Measurements from ENCODE around the gene ALG5.

The ALG5 gene

GRCh38 chr13:37029617-37030016 lies 30.5 kb upstream of the ALG5 start:
- no peak overlapping the region for H3K4me3 ChIP-seq (ENCODE audit: low read length)
- TF ChIP-seq, protein P1, sequence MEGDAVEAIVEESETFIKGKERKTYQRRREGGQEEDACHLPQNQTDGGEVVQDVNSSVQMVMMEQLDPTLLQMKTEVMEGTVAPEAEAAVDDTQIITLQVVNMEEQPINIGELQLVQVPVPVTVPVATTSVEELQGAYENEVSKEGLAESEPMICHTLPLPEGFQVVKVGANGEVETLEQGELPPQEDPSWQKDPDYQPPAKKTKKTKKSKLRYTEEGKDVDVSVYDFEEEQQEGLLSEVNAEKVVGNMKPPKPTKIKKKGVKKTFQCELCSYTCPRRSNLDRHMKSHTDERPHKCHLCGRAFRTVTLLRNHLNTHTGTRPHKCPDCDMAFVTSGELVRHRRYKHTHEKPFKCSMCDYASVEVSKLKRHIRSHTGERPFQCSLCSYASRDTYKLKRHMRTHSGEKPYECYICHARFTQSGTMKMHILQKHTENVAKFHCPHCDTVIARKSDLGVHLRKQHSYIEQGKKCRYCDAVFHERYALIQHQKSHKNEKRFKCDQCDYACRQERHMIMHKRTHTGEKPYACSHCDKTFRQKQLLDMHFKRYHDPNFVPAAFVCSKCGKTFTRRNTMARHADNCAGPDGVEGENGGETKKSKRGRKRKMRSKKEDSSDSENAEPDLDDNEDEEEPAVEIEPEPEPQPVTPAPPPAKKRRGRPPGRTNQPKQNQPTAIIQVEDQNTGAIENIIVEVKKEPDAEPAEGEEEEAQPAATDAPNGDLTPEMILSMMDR (conservative IDR thresholded peaks at IDR 0.05; ENCODE audit: low read depth, low read length): no peak
- DNase-seq (ENCODE audit: low read depth): no peak

- H3K4me3 ChIP-seq (ENCODE audit: low read length): no peak overlapping the region
These were observed 28.5 kb upstream of the ALG5 start for GRCh38 chr13:37027639-37028038.

DNA sequence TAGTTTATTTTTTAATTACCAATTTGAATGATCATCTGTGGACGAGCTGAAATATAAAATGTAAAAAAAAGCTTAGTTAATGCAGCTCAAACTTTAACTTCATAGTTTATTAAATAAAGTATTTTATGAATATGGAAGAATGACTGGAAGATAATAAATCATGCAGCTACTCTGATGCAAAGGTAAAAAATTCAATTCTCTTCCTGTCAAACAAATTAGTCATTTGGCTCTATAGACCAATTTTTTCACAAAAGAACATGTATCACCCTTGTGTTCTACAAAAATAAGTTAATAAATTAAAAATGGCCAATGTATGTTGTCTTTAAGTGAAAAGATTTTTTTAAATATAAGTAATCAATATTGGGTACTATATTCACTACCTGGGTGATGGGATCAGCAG lies 27.6 kb upstream of the ALG5 start:
- TF ChIP-seq, protein P1 (conservative IDR thresholded peaks at IDR 0.05; ENCODE audit: low read depth, low read length): no peak

More at GRCh38 chr13:37027639-37028038, 28.5 kb upstream of the ALG5 start:
- TF ChIP-seq, protein P1 (conservative IDR thresholded peaks at IDR 0.05; ENCODE audit: low read depth, low read length): no peak
- DNase-seq (ENCODE audit: low read depth): no peak

DNA sequence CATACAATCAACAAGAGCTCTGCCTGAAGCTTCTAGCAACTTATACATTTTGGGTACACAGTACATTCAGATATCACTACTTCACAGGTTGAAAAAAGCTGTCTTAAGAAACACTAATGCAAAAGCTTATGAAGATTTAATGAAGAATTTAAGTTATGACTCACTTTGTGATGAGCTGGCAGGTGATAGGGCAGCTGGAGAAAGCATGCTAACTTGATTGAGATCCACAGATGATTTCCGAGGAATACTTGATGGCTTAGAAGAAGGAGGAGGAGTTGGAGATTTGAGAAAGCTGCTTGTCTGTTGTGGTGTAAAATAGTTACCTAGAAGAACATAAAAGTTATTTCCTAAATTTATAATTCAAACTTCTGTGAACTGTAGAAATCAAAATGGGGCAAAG lies 24.7 kb upstream of the ALG5 start:
- DNase-seq (ENCODE audit: low read depth): no peak
- no peak overlapping the region for H3K4me3 ChIP-seq (ENCODE audit: low read length)
- TF ChIP-seq, protein P1 (conservative IDR thresholded peaks at IDR 0.05; ENCODE audit: low read depth, low read length): no peak

More for the DNA sequence above, 27.6 kb upstream of the ALG5 start:
- DNase-seq (ENCODE audit: low read depth): no peak
- no peak overlapping the region for H3K4me3 ChIP-seq (ENCODE audit: low read length)

DNA sequence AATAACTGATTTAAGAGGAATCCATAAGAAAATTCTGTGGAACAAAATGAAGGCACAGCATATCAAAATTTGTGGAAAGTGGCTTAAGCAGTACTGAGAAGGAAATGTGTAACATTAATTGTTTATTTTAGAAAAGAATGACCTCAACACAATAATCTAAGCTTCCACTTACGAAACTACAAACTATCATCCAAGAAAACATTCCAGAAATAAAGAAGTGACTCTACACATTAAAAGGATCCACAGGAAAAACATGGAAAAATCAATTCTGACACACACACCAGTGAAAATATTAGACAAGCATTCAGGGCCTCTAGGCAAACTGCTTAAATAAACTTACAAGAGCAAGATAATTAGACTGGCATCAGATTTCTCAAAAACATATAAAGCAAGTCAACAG lies 15.5 kb upstream of the ALG5 start:
- DNase-seq (ENCODE audit: low read depth): no peak
- TF ChIP-seq, protein P1 (conservative IDR thresholded peaks at IDR 0.05; ENCODE audit: low read depth, low read length): no peak
- no peak overlapping the region for H3K4me3 ChIP-seq (ENCODE audit: low read length)

GRCh38 chr13:37011788-37012187 lies 12.6 kb upstream of the ALG5 start:
- DNase-seq (ENCODE audit: low read depth): no peak
- TF ChIP-seq, protein P1 (conservative IDR thresholded peaks at IDR 0.05; ENCODE audit: low read depth, low read length): no peak
- H3K4me3 ChIP-seq (ENCODE audit: low read length): no peak overlapping the region

DNA sequence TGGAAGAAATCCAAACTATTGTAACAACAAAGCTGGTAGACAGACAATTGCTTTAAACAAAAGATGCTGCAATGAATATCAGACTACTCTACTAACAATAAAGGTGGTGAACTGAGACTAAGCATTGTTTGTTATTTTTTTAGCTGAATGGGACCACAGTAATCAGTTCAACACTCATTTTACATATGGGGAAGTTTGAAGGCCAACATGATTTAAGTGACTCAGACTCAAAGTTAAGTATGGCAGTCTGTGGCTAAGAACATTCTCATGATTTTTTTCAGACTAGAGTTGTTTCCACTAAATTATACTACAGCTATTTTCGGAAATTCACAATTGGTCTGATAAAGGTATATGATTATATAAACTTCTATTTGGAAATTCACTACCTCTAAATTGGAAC lies 11.9 kb upstream of the ALG5 start:
- TF ChIP-seq, protein P1 (conservative IDR thresholded peaks at IDR 0.05; ENCODE audit: low read depth, low read length): no peak
- no peak for DNase-seq (ENCODE audit: low read depth)
- H3K4me3 ChIP-seq (ENCODE audit: low read length): no peak overlapping the region
